ENCODE data around the gene TMEM200C.

- TF ChIP-seq, protein P1, sequence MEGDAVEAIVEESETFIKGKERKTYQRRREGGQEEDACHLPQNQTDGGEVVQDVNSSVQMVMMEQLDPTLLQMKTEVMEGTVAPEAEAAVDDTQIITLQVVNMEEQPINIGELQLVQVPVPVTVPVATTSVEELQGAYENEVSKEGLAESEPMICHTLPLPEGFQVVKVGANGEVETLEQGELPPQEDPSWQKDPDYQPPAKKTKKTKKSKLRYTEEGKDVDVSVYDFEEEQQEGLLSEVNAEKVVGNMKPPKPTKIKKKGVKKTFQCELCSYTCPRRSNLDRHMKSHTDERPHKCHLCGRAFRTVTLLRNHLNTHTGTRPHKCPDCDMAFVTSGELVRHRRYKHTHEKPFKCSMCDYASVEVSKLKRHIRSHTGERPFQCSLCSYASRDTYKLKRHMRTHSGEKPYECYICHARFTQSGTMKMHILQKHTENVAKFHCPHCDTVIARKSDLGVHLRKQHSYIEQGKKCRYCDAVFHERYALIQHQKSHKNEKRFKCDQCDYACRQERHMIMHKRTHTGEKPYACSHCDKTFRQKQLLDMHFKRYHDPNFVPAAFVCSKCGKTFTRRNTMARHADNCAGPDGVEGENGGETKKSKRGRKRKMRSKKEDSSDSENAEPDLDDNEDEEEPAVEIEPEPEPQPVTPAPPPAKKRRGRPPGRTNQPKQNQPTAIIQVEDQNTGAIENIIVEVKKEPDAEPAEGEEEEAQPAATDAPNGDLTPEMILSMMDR (IDR thresholded peaks at IDR 0.05; ENCODE audit: low read length) = no peak
- no peak for TF ChIP-seq EZH2 (optimal IDR thresholded peaks at IDR 0.05; ENCODE audit: low read depth, low read length)
Measured at GRCh38 chr18:5903386-5903785, 8.1 kb upstream of the TMEM200C start.
